ENCODE results near the gene CDCA3. TPM values are rescaled to one million over a fixed set of nuclear protein-coding genes. Genes with fewer than 3 reads are reported as not detected.

CDCA3 gene
- total RNA-seq, 1 experiment from 2014 or later = 61.8 TPM

GRCh38 chr12:6868211-6869048, 17.3 kb upstream of the CDCA3 start:
- H3K27me3 Mint-ChIP-seq (ENCODE audit: low read depth) = no peaks in the 10 kb centered on the region
- peak overlapping the region; percentile 89 for H3K4me3 Mint-ChIP-seq
- H3K9me3 Mint-ChIP-seq = no peaks in the 10 kb centered on the region
- ATAC-seq (no peak), DNase-seq (ENCODE audit: low spot score) (no peak)
- ChIA-PET CTCF (interaction anchor here (1.1 to 8.5 kb wide), 27 partner anchors 7 to 331 kb away, joined by 3 to 181 read pairs (median 5); partner anchors contain the start of genes ATN1, C12orf57, CDCA3 and ENO2), POLR2A (interaction anchor here (0.6 to 4.3 kb wide), 12 partner anchors 16 to 115 kb away, joined by 3 to 33 read pairs (median 8); partner anchors contain the start of genes ATN1, C12orf57, CDCA3 and ENO2)
- peaks cover 60% of the 10 kb centered on the region for H3K4me1 Mint-ChIP-seq
- H3K27ac Mint-ChIP-seq = peak overlapping the region; percentile 88
- H3K36me3 Mint-ChIP-seq = peaks cover 56% of the 10 kb centered on the region
- TF ChIP-seq CREM (CRISPR knock-in tag; IDR thresholded peaks at IDR 0.05) = no peak
- no peak for TF ChIP-seq IRF2 (CRISPR knock-in tag; IDR thresholded peaks at IDR 0.05; ENCODE audit: borderline replicate concordance, low read depth)
- TF ChIP-seq OVOL2 (CRISPR knock-in tag; IDR thresholded peaks at IDR 0.05; ENCODE audit: borderline replicate concordance) = no peak
- no peak for TF ChIP-seq ZNF396 (CRISPR knock-in tag; IDR thresholded peaks at IDR 0.05; ENCODE audit: borderline replicate concordance)
- TF ChIP-seq HMGA2 (CRISPR knock-in tag; IDR thresholded peaks at IDR 0.05) = no peak
- TF ChIP-seq AFF4 (CRISPR knock-in tag; IDR thresholded peaks at IDR 0.05; ENCODE audit: borderline replicate concordance) = no peak
- TF ChIP-seq MLX (CRISPR knock-in tag; IDR thresholded peaks at IDR 0.05) = no peak
- no peak for TF ChIP-seq FOXP1 (CRISPR knock-in tag; IDR thresholded peaks at IDR 0.05; ENCODE audit: borderline replicate concordance)
- no peak for TF ChIP-seq HMGXB4 (CRISPR knock-in tag; IDR thresholded peaks at IDR 0.05)
- TF ChIP-seq ZSCAN18 (CRISPR knock-in tag; IDR thresholded peaks at IDR 0.05) = no peak
- no peak for TF ChIP-seq ZNF532 (CRISPR knock-in tag; IDR thresholded peaks at IDR 0.05; ENCODE audit: borderline replicate concordance)
- no peak for TF ChIP-seq ATF6 (CRISPR knock-in tag; IDR thresholded peaks at IDR 0.05)
- TF ChIP-seq SOX15 (CRISPR knock-in tag; IDR thresholded peaks at IDR 0.05) = no peak
